Right atrium auricular region (tissue), 2 donors: ENCODE measurements around the gene KRT3. TPM values are rescaled to one million over a fixed set of nuclear protein-coding genes. Genes with fewer than 3 reads are reported as not detected.

Experiments used
- DNase-seq: peaks from one replicate; pipeline ENCODE4 v3.0.0-alpha.2; 2019; ENCODE audit warnings: low spot score
- H3K27ac ChIP-seq, 2 donors: fragments of 200-600 bp; sonication (generic); 1 replicate in 1 of 2; 2 replicates in 1 of 2; pipeline ENCODE4 v1.5.1; 2016 to 2019
- H3K27me3 ChIP-seq, 2 donors: fragments of 200-600 bp; sonication (generic); one replicate each; pipeline versions ENCODE4 v1.5.1 to v1.6.0; 2017 to 2019
- H3K36me3 ChIP-seq: fragments of 200-600 bp; sonication (generic); one replicate; pipeline ENCODE4 v1.5.1; 2016
- H3K4me1 ChIP-seq, 2 donors: fragments of 200-600 bp; sonication (generic); one replicate each; pipeline versions ENCODE4 v1.5.1 to v1.6.0; 2017 to 2019
- H3K4me3 ChIP-seq, 2 donors: fragments of 200-600 bp; sonication (generic); 1 replicate in 1 of 2; 2 replicates in 1 of 2; pipeline ENCODE4 v1.5.1; 2017 to 2019; ENCODE audit warnings: mild to moderate bottlenecking in 1 of 2, moderate library complexity in 1 of 2
- H3K9me3 ChIP-seq, 2 donors: fragments of 200-600 bp; sonication (generic); one replicate each; pipeline ENCODE4 v1.5.1; 2019
- CTCF ChIP-seq, 2 donors: fragments of 200-600 bp; sonication (generic); IDR thresholded peaks; one replicate each; pipeline ENCODE4 v1.5.1; 2019; ENCODE audit warnings: antibody characterized with exemption in 2 of 2
- total RNA-seq, 2 donors: library from RNA; depleted of rRNA; stranded (reverse); fragments of >200 nt; gene quantifications; one replicate each; pipeline ENCODE4 v1.1.0, GENCODE V29; 2016

KRT3 gene
- total RNA-seq, 2 donors from 2014 or later = not detected

GRCh38 chr12:52790427-52791270 is 5.3 kb downstream of the KRT3 start:
- Histone ChIP-seq H3K4me1 (peaks cover 0 to 9% of the 10 kb centered on the region in 2 donors), H3K27me3 (no peaks in the 10 kb centered on the region), H3K4me3 (peak overlapping the region in 1 of 2 donors; percentile 6), H3K9me3 (no peaks in the 10 kb centered on the region), H3K27ac (no peak overlapping the region), H3K36me3 (no peaks in the 10 kb centered on the region)
- no peak for TF ChIP-seq CTCF (IDR thresholded peaks at IDR 0.05)
- no peak for DNase-seq

DNA sequence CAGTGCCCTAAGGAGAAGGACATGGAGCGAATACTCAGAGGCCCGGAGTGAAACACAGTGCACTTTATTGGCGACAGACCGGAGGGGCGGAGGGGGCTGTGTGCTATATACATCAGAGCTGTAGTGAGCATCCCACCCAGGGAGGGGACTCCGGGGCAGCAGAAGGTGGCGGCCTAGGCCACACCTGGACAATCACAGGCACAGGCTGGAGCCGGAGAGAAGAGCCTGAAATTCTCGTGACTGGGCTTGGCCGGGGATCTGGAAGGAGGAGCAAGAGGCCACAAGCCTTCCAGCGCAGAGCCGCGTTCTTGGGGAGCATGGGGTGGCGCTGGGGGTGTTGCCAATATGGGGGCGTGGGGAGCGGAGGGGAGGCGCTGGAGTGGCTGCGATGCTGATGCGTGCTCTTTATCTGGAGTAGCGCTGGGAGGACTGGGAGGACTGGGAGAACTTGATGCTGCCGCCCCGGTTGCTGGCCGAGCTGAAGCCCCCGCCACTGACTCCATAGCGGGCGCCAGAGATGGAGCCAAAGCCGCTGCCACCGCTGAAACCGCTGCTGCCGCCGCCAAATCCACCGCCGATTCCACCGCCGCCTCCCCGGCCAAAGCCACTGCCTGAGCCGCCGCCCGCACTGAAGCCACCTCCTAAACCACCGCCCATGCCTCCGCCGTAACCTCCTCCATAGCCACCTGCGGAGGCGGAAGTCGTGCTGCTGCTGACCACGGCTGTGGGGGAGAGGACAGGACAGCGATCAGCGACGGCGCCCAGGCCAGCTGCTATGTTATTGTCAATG is 6.1 kb downstream of the KRT3 start:
- no peak for DNase-seq
- Histone ChIP-seq H3K9me3 (no peaks in the 10 kb centered on the region), H3K4me3 (peak overlapping the region in 1 of 2 donors; percentile 6), H3K4me1 (peaks cover 0 to 9% of the 10 kb centered on the region in 2 donors), H3K27me3 (no peaks in the 10 kb centered on the region), H3K36me3 (no peaks in the 10 kb centered on the region), H3K27ac (no peak overlapping the region)
- TF ChIP-seq CTCF (IDR thresholded peaks at IDR 0.05) = no peak

GRCh38 chr12:52788876-52789636 is 6.9 kb downstream of the KRT3 start:
- H3K36me3 ChIP-seq = no peaks in the 10 kb centered on the region
- no peak overlapping the region for H3K27ac ChIP-seq
- no peak for TF ChIP-seq CTCF (IDR thresholded peaks at IDR 0.05)
- no peak for DNase-seq
- no peak overlapping the region for H3K4me3 ChIP-seq
- no peaks in the 10 kb centered on the region for H3K27me3 ChIP-seq
- peaks cover 0 to 9% of the 10 kb centered on the region in 2 donors for H3K4me1 ChIP-seq
- no peaks in the 10 kb centered on the region for H3K9me3 ChIP-seq

GRCh38 chr12:52788192-52788875 is 7.6 kb downstream of the KRT3 start:
- H3K27ac ChIP-seq = no peak overlapping the region
- TF ChIP-seq CTCF (IDR thresholded peaks at IDR 0.05) = no peak
- H3K27me3 ChIP-seq = no peaks in the 10 kb centered on the region

More at GRCh38 chr12:52788192-52788875, 7.6 kb downstream of the KRT3 start:
- Histone ChIP-seq H3K36me3 (no peaks in the 10 kb centered on the region), H3K4me1 (peaks cover 0 to 9% of the 10 kb centered on the region in 2 donors), H3K9me3 (no peaks in the 10 kb centered on the region), H3K4me3 (no peak overlapping the region)
- DNase-seq = no peak
